Measurements from ENCODE around the gene RAC2.

DNA sequence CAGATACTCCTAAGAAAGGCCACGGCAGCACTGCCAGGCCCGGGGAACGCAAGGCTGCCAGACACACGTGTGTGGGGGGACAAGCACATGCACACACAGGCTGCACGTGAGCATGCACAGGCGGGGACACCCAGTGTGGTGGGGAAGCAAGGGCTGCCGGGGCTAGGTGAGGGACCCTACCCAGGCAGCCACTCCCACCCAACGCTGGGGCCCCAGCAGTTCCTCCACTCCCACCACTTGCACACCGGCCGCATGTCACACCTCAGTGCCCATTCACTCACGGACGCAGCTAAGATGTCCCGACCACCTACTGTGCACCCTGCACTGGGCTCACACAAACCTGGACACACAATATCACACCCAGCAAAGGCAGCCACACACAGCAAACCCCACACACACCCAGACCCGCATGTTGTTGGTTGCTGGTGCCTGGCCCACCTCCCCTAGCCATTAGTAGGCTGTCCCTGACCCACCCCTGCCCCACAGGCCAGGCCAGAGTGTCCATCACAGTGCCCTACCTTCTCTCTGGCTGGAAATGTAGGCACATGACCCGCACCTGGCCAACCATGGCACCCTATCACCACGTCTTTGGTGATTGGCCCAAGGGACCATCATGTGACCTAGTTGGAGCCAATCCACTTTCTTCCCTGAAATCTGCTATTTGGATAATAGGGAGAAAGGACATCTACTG lies 40.6 kb downstream of the RAC2 start:
- no peak for TF ChIP-seq POLR2A (IDR thresholded peaks at IDR 0.05)
- TF ChIP-seq, protein P1, sequence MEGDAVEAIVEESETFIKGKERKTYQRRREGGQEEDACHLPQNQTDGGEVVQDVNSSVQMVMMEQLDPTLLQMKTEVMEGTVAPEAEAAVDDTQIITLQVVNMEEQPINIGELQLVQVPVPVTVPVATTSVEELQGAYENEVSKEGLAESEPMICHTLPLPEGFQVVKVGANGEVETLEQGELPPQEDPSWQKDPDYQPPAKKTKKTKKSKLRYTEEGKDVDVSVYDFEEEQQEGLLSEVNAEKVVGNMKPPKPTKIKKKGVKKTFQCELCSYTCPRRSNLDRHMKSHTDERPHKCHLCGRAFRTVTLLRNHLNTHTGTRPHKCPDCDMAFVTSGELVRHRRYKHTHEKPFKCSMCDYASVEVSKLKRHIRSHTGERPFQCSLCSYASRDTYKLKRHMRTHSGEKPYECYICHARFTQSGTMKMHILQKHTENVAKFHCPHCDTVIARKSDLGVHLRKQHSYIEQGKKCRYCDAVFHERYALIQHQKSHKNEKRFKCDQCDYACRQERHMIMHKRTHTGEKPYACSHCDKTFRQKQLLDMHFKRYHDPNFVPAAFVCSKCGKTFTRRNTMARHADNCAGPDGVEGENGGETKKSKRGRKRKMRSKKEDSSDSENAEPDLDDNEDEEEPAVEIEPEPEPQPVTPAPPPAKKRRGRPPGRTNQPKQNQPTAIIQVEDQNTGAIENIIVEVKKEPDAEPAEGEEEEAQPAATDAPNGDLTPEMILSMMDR (IDR thresholded peaks at IDR 0.05): no peak
